K562 (cell line): ENCODE measurements around the gene RCOR2. TPM values are rescaled to one million over a fixed set of nuclear protein-coding genes. Genes with fewer than 3 reads are reported as not detected.

ENCODE experiments used
- ARID2 ChIP-seq: fragments of 450-650 bp; IDR thresholded peaks from 2 replicates; pipeline ENCODE4 v1.6.1; 2017; ENCODE audit warnings: antibody characterized with exemption, mild to moderate bottlenecking
- ARID4B ChIP-seq: sonication (generic); formaldehyde crosslinking; IDR thresholded peaks from 2 replicates; pipeline ENCODE4 v1.8.0; 2022; ENCODE audit warnings: mild to moderate bottlenecking, missing genetic modification reagents
- CCNT2 ChIP-seq: IDR thresholded peaks from 2 replicates; pipeline ENCODE4 v1.6.1; 2011; ENCODE audit warnings: borderline replicate concordance, low read depth, mild to moderate bottlenecking, moderate library complexity, mixed read lengths, low read length; ENCODE audit not compliant: insufficient read length; ENCODE audit errors: extremely low read depth
- DNMT1 ChIP-seq: fragments of 450-650 bp; IDR thresholded peaks from 2 replicates; pipeline ENCODE4 v1.6.1; 2016; ENCODE audit warnings: antibody characterized with exemption, mild to moderate bottlenecking
- FOXJ2 ChIP-seq: fragments of 200-800 bp; sonication (Bioruptor generic); IDR thresholded peaks from 2 replicates; pipeline ENCODE4 v1.6.1; 2016; ENCODE audit warnings: missing genetic modification characterization, missing compliant biosample characterization
- HMGN3 ChIP-seq: IDR thresholded peaks from 2 replicates; pipeline ENCODE4 v1.6.1; 2011; ENCODE audit warnings: borderline replicate concordance, low read depth, mild to moderate bottlenecking, mixed read lengths, low read length; ENCODE audit not compliant: insufficient read length; ENCODE audit errors: extremely low read depth
- KDM1A ChIP-seq, 2 experiments: fragments of 450-650 bp; IDR thresholded peaks; 2 replicates each; pipeline ENCODE4 v1.6.1; 2016; ENCODE audit warnings: mild to moderate bottlenecking in 2 of 2
- MCM5 ChIP-seq: fragments of 450-650 bp; IDR thresholded peaks from 2 replicates; pipeline ENCODE4 v1.6.1; 2016; ENCODE audit warnings: low read depth
- ZNF384 ChIP-seq: IDR thresholded peaks from 2 replicates; pipeline ENCODE4 v1.6.1; 2012; ENCODE audit warnings: low read depth, low read length, improper control_type of control experiment
- polyA plus RNA-seq, 8 experiments: library from polyadenylated mRNA; depleted of rRNA in 4 of 8; stranded (reverse) in 5 of 8; unstranded in 3 of 8; fragments of >200 nt; fragmentation: Nextera tagmentation in 2 of 8; fragmentation: Illumina TruSeq in 1 of 8; extraction: Ambion mirVana in 2 of 8; extraction: Trizol in 1 of 8; gene quantifications; 2 replicates each; pipeline versions ENCODE4 v1.2.1 to v1.2.3, GENCODE V29; 2011 to 2014; ENCODE audit warnings: inconsistent platforms in 1 of 8, missing spikeins in 1 of 8
- total RNA-seq, 7 experiments: library from RNA; depleted of rRNA in 6 of 7; stranded (reverse); fragments of >200 nt in 6 of 7; fragmentation: Illumina TruSeq in 2 of 7; extraction: Trizol in 2 of 7; gene quantifications; 2 replicates each; pipeline versions ENCODE4 v1.2.1 to v1.2.3, GENCODE V29; 2011 to 2021; ENCODE audit warnings: low replicate concordance in 1 of 7
- TF ChIP-seq, protein P1 (sequence below): fragments of 450-650 bp; conservative IDR thresholded peaks from 2 replicates; pipeline ENCODE4 v1.6.1; 2016; ENCODE audit warnings: missing genetic modification characterization, low read depth, mild to moderate bottlenecking, control low read depth, missing compliant biosample characterization
- TF ChIP-seq, protein P2 (sequence below), 2 experiments: fragments of 450-650 bp in 1 of 2; sonication (generic) in 1 of 2; formaldehyde crosslinking in 1 of 2; IDR thresholded peaks; 2 replicates each; pipeline versions ENCODE4 v1.7.1 to v1.9.0; 2016 to 2022; ENCODE audit warnings: inconsistent platforms in 1 of 2, mild to moderate bottlenecking in 1 of 2, missing genetic modification reagents in 1 of 2

RCOR2 gene
- total and polyA plus RNA-seq, 9 of the 15 experiments (the other 6 are each of a cell fraction or from before 2014, with no cell fraction given): 0.04 to 6.5 (median 2.5) TPM; not detected in 1

DNA sequence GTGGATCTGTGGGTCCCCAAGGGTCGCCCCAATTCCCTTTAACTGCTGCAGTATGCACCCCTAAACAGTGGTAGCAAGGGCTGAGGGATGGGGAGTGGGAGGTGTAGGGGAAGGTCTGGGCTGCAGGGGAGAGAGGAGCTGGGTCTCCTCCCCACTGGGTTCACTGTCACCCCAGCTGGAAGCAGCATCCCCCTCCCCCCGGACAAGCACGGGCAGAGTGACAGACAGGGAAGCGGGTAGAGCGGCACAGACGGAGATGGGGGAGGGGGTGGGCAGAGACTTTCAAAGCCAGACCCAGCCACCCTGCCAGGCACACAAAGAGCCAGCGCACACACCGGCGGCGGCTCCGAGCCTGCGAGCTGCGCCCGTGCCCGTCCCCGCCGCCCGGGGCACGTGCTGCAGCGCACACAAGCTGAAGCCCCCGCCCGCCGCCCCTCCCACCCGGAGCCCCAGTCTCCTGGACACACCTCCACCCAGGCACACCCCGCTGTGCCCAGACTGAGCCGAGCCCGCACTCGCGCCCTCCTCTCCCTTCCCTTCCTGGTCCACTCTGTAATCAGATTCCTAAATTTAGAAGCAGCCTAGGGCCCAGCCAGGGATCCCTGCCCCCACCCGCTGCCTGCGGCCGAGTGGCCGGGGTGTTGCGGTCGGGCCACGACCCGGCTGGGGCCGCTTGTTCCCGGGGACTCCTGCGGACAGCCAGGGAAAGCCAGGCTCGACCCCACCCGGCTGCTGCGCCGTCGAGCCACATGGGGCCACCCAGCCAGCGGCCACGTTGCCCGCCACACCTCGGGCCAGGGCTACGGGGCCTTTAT is 935 bp upstream of the RCOR2 start (continued):
- no peak for TF ChIP-seq ARID2
- TF ChIP-seq HMGN3: peak; percentile 30
- no peak for TF ChIP-seq DNMT1
- TF ChIP-seq, protein P1, sequence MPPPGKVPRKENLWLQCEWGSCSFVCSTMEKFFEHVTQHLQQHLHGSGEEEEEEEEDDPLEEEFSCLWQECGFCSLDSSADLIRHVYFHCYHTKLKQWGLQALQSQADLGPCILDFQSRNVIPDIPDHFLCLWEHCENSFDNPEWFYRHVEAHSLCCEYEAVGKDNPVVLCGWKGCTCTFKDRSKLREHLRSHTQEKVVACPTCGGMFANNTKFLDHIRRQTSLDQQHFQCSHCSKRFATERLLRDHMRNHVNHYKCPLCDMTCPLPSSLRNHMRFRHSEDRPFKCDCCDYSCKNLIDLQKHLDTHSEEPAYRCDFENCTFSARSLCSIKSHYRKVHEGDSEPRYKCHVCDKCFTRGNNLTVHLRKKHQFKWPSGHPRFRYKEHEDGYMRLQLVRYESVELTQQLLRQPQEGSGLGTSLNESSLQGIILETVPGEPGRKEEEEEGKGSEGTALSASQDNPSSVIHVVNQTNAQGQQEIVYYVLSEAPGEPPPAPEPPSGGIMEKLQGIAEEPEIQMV (tag): no peak
- no peak for TF ChIP-seq ARID4B (CRISPR knock-in tag)
- TF ChIP-seq, protein P2, sequence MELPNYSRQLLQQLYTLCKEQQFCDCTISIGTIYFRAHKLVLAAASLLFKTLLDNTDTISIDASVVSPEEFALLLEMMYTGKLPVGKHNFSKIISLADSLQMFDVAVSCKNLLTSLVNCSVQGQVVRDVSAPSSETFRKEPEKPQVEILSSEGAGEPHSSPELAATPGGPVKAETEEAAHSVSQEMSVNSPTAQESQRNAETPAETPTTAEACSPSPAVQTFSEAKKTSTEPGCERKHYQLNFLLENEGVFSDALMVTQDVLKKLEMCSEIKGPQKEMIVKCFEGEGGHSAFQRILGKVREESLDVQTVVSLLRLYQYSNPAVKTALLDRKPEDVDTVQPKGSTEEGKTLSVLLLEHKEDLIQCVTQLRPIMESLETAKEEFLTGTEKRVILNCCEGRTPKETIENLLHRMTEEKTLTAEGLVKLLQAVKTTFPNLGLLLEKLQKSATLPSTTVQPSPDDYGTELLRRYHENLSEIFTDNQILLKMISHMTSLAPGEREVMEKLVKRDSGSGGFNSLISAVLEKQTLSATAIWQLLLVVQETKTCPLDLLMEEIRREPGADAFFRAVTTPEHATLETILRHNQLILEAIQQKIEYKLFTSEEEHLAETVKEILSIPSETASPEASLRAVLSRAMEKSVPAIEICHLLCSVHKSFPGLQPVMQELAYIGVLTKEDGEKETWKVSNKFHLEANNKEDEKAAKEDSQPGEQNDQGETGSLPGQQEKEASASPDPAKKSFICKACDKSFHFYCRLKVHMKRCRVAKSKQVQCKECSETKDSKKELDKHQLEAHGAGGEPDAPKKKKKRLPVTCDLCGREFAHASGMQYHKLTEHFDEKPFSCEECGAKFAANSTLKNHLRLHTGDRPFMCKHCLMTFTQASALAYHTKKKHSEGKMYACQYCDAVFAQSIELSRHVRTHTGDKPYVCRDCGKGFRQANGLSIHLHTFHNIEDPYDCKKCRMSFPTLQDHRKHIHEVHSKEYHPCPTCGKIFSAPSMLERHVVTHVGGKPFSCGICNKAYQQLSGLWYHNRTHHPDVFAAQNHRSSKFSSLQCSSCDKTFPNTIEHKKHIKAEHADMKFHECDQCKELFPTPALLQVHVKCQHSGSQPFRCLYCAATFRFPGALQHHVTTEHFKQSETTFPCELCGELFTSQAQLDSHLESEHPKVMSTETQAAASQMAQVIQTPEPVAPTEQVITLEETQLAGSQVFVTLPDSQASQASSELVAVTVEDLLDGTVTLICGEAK (IDR thresholded peaks at IDR 0.05): no peak
- TF ChIP-seq, protein P2 (CRISPR knock-in tag; IDR thresholded peaks at IDR 0.05): 0 out of 2 replicates have a peak, but pooled peaks have one; percentile 12
- no peak for TF ChIP-seq MCM5
- TF ChIP-seq CCNT2: peak; percentile 67
- TF ChIP-seq ZNF384: no peak
- no peak for TF ChIP-seq FOXJ2 (tag)
- peak in 1 of 2 experiments; percentile 94; a peak in 2 of 4 replicates for TF ChIP-seq KDM1A (IDR thresholded peaks at IDR 0.05)
